ENCODE data around the gene IRF4. TPM values are rescaled to one million over a fixed set of nuclear protein-coding genes. Genes with fewer than 3 reads are reported as not detected.

The IRF4 gene
- total and polyA plus RNA-seq, 8 donors, result 0.27 to 7.0 (median 0.36) TPM

- H3K27ac ChIP-seq, result no peak overlapping the region
- ATAC-seq (no peak), DNase-seq (no peak)
- no peak overlapping the region for H3K4me3 ChIP-seq
- intact Hi-C loops (cut with DNase I), result no loop called here
- H3K36me3 ChIP-seq, result peaks cover 0 to 49% of the 10 kb centered on the region in 2 donors
- TF ChIP-seq CTCF (IDR thresholded peaks at IDR 0.05), result no peak
- no peaks in the 10 kb centered on the region for H3K4me1 ChIP-seq
- no peaks in the 10 kb centered on the region for H3K9me3 ChIP-seq
- H3K27me3 ChIP-seq, result no peaks in the 10 kb centered on the region
These were observed 44.3 kb upstream of the IRF4 start for GRCh38 chr6:347232-347631.

- H3K4me3 ChIP-seq, result no peak overlapping the region
- intact Hi-C loops (cut with DNase I), result no loop called here
- no peaks in the 10 kb centered on the region for H3K9me3 ChIP-seq
- H3K36me3 ChIP-seq, result peaks cover 0 to 49% of the 10 kb centered on the region in 2 donors
- H3K27ac ChIP-seq, result no peak overlapping the region
- H3K27me3 ChIP-seq, result no peaks in the 10 kb centered on the region
- no peak for TF ChIP-seq CTCF (IDR thresholded peaks at IDR 0.05)
- no peaks in the 10 kb centered on the region for H3K4me1 ChIP-seq
- DNase-seq (no peak), ATAC-seq (no peak)
These were observed 43.3 kb upstream of the IRF4 start for GRCh38 chr6:347951-348859.

DNA sequence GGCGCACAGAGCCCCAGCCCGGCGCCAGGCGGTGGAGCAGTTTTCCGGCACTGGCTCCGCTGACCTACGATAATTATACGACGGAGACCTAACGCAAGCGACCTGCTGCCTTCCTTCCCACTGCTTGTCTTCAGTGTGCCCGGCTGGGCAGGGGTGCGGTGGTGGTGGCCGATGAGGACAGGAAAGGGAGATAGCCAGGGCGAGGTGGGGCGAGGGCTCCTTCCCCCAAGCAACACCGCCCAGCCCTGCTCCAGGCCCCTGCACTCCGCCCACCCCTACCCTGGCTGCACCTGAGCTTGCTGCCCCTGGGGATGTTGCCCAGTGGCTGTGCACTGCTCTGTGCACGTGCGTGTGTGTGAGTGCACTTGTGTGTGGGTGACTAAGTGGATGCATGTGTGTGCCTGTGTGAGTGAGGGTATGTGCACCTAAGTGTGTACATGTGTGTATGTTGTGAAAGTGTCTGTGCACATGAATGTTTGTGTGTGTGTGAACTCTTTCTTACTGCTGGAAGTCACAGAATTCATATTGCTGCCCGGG is 42.6 kb upstream of the IRF4 start:
- Histone ChIP-seq H3K4me3 (no peak overlapping the region), H3K27ac (no peak overlapping the region), H3K4me1 (no peaks in the 10 kb centered on the region), H3K27me3 (no peaks in the 10 kb centered on the region), H3K36me3 (peaks cover 0 to 49% of the 10 kb centered on the region in 2 donors), H3K9me3 (no peaks in the 10 kb centered on the region)
- ATAC-seq (no peak), DNase-seq (no peak)
- intact Hi-C loops (cut with DNase I), result no loop called here
- no peak for TF ChIP-seq CTCF (IDR thresholded peaks at IDR 0.05)

DNA sequence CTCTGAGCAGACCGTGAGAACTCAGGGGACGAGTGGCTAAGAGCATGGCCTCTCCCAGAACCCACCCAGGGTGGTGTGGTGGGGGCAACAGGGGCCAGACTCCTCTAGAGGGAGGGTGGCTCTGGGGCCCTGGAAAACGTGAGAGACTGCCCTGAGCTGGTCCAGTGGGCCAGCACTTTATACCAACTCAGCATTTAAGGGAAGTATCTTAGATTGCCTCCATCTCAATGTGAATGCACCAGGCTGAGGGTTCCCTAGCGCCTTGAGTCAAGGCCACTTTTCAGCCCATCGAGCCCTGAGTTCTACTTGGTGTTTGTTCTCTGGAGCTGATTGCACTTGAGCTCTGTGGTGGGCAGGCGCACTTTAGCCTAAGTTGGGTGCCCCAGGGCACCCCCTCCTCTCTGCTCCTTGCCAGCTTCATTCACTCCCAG is 42.0 kb upstream of the IRF4 start:
- intact Hi-C loops (cut with DNase I), result no loop called here
- no peak for DNase-seq
- H3K9me3 ChIP-seq, result no peaks in the 10 kb centered on the region
- no peaks in the 10 kb centered on the region for H3K27me3 ChIP-seq
- H3K4me3 ChIP-seq, result no peak overlapping the region
- H3K27ac ChIP-seq, result no peak overlapping the region
- no peak for ATAC-seq
- H3K4me1 ChIP-seq, result no peaks in the 10 kb centered on the region
- peaks cover 0 to 49% of the 10 kb centered on the region in 2 donors for H3K36me3 ChIP-seq
- no peak for TF ChIP-seq CTCF (IDR thresholded peaks at IDR 0.05)

DNA sequence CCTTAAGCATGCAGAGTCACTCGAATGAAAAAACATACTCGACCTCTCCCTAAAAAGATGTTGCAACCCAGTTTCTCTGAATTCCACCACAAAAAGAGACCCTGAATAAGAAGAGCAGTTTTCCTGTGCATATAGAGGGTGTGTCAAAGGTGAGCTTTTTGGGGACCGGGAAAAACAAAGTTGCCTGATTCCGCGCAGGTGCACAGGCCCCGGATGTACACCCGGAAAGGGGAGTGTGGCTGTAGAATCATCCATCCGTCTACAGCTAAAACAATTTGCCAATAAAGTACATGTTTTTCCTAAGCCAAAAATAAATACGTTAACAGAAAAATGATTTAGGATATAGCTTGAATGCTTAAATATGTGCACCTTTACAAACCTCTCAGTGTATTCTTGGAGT is 41.2 kb upstream of the IRF4 start:
- peaks cover 0 to 49% of the 10 kb centered on the region in 2 donors for H3K36me3 ChIP-seq
- H3K4me1 ChIP-seq, result no peaks in the 10 kb centered on the region
- no peak for DNase-seq
- H3K27ac ChIP-seq, result no peak overlapping the region
- no peaks in the 10 kb centered on the region for H3K9me3 ChIP-seq
- no peaks in the 10 kb centered on the region for H3K27me3 ChIP-seq
- intact Hi-C loops (cut with DNase I), result no loop called here
- TF ChIP-seq CTCF (IDR thresholded peaks at IDR 0.05), result no peak
- ATAC-seq, result no peak
- no peak overlapping the region for H3K4me3 ChIP-seq

All from left lung (tissue), 10 donors.